Lower leg skin (tissue), 3 donors: Measurements from ENCODE around the gene ZBTB7C.

Experiments used
- POLR2A ChIP-seq, 2 donors: fragments of 450-650 bp; IDR thresholded peaks; one replicate each; pipeline ENCODE4 v1.6.1; 2016 to 2017; ENCODE audit warnings: antibody characterized with exemption in 2 of 2, mild to moderate bottlenecking in 1 of 2, moderate library complexity in 1 of 2
- TF ChIP-seq, protein P1 (sequence below), 3 donors: fragments of 450-650 bp; IDR thresholded peaks; one replicate each; pipeline ENCODE4 v1.5.1; 2016; ENCODE audit warnings: antibody characterized with exemption in 3 of 3, mild to moderate bottlenecking in 3 of 3, moderate library complexity in 2 of 3

DNA sequence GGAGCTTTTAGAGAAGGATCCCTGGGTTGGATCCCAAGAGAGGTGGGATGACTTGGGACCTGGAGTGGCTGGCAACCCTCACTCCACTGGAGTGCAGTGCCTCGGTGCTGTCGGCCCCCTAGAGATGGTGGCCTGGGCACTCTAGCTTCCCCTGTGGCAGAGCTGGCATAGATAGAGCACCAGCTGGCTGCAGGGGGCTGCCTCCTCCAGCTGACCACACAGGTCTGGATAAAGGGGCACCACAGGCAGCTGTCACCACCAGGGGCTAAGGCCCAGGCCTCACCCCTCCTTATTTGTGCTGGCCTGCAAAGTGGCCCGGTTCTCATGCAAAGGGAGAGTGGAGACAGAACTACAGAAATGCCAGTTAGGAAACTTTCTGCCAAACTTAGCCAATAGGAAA lies 74.3 kb downstream of the ZBTB7C start:
- TF ChIP-seq, protein P1, sequence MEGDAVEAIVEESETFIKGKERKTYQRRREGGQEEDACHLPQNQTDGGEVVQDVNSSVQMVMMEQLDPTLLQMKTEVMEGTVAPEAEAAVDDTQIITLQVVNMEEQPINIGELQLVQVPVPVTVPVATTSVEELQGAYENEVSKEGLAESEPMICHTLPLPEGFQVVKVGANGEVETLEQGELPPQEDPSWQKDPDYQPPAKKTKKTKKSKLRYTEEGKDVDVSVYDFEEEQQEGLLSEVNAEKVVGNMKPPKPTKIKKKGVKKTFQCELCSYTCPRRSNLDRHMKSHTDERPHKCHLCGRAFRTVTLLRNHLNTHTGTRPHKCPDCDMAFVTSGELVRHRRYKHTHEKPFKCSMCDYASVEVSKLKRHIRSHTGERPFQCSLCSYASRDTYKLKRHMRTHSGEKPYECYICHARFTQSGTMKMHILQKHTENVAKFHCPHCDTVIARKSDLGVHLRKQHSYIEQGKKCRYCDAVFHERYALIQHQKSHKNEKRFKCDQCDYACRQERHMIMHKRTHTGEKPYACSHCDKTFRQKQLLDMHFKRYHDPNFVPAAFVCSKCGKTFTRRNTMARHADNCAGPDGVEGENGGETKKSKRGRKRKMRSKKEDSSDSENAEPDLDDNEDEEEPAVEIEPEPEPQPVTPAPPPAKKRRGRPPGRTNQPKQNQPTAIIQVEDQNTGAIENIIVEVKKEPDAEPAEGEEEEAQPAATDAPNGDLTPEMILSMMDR (IDR thresholded peaks at IDR 0.05), result no peak
- no peak for TF ChIP-seq POLR2A (IDR thresholded peaks at IDR 0.05)
